LNCaP clone FGC (cell line): ENCODE results near the gene PCDHB7.
"Not testable (repeated sequence)": the region's sequence is repeated elsewhere in the genome, so short reads cannot be mapped to it uniquely, and the experiment has no call there.

Experiments
- DNase-seq: peaks from one replicate; pipeline ENCODE4 v3.0.0-alpha.2; 2011; ENCODE audit warnings: low read depth
- H3K4me3 ChIP-seq: 2 replicates; pipeline ENCODE4 v1.5.1; 2011; ENCODE audit warnings: mild to moderate bottlenecking, low read depth, low read length, control low read depth
- CTCF ChIP-seq: IDR thresholded peaks from 2 replicates; pipeline ENCODE4 v1.5.1; 2012; ENCODE audit warnings: mild to moderate bottlenecking; ENCODE audit not compliant: control insufficient read depth, insufficient read depth; ENCODE audit errors: extremely low read depth

The PCDHB7 gene

GRCh38 chr5:141172381-141173204, at the start of gene PCDHB7:
Gene PCDHB7, plus strand, starts transcription at chr5:141172644. Its CDS starts 192 bp downstream, at chr5:141172836.
- H3K4me3 ChIP-seq = no peak within 1 kb of the TSS

DNA sequence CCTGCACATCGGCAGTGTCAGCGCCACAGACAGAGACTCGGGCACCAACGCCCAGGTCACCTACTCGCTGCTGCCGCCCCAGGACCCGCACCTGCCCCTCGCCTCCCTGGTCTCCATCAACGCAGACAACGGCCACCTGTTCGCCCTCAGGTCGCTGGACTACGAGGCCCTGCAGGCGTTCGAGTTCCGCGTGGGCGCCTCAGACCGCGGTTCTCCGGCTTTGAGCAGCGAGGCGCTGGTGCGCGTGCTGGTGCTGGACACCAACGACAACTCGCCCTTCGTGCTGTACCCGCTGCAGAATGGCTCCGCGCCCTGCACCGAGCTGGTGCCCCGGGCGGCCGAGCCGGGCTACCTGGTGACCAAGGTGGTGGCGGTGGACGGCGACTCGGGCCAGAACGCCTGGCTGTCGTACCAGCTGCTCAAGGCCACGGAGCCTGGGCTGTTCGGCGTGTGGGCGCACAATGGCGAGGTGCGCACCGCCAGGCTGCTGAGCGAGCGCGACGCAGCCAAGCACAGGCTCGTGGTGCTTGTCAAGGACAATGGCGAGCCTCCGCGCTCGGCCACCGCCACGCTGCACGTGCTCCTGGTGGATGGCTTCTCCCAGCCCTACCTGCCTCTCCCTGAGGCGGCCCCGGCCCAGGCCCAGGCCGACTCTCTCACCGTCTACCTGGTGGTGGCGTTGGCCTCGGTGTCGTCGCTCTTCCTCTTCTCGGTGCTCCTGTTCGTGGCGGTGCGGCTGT, 48.9 kb upstream of the PCDHB7 start:
- not testable (repeated sequence) for H3K4me3 ChIP-seq, DNase-seq

More at GRCh38 chr5:141172381-141173204, at the start of gene PCDHB7:
- DNase-seq = no peak
- TF ChIP-seq CTCF = peak; percentile 79

DNA sequence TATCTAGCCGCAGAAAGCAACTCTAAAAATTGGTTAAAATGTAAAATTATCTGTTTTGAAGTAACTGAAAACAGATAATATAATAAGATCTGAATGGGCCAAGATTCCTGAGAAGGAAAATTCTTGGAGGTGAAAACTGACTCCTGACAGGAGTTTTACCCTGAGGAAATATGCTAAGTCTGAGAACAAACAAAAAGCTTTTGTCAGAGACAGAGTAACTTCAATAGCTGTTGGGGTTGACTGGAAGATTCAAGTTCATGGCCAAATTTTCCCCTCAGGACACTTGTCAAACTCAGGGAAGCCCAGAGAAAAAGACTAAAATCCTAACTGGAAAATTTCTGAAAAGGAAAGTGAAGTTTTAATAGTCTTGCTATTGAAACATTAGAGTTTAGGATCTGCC, 45.1 kb upstream of the PCDHB7 start:
- TF ChIP-seq CTCF = no peak
- no peak for DNase-seq
- H3K4me3 ChIP-seq = no peak overlapping the region

GRCh38 chr5:141135030-141135717, 37.3 kb upstream of the PCDHB7 start, which contains the start of gene PCDHB5:
Gene PCDHB5, plus strand, starts transcription at chr5:141135206. Its CDS starts 229 bp downstream, at chr5:141135435.
- peak within 1 kb of the TSS; percentile 76 for H3K4me3 ChIP-seq
- peak; percentile 64 for TF ChIP-seq CTCF
- DNase-seq = peak; percentile 15

DNA sequence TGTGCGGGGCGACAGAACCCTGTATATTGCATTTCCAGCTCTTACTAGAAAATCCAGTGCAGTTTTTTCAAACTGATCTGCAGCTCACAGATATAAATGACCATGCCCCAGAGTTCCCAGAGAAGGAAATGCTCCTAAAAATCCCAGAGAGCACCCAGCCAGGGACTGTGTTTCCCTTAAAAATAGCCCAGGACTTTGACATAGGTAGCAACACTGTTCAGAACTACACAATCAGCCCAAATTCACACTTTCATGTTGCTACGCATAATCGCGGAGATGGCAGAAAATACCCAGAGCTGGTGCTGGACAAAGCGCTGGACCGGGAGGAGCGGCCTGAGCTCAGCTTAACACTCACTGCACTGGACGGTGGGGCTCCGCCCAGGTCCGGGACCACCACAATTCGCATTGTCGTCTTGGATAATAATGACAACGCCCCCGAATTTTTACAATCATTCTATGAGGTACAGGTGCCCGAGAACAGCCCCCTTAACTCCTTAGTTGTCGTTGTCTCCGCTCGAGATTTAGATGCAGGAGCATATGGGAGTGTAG, 36.7 kb upstream of the PCDHB7 start:
- no peak for DNase-seq
- no peak for TF ChIP-seq CTCF
- H3K4me3 ChIP-seq = peak overlapping the region; percentile 76

- not testable (repeated sequence) for H3K4me3 ChIP-seq, DNase-seq
Measured at GRCh38 chr5:141137346-141137745, 35.1 kb upstream of the PCDHB7 start.

GRCh38 chr5:141149812-141150211, 22.6 kb upstream of the PCDHB7 start, which contains the start of gene PCDHB6:
Gene PCDHB6, plus strand, starts transcription at chr5:141150057. Its CDS starts 201 bp downstream, at chr5:141150258.
- TF ChIP-seq CTCF = peak; percentile 32
- no peak within 1 kb of the TSS for H3K4me3 ChIP-seq
- DNase-seq = no peak
